Esophagus muscularis mucosa (tissue), 4 donors: ENCODE measurements around the gene CD19.

ENCODE experiments used
- CTCF ChIP-seq, 3 experiments: fragments of 200-600 bp in 2 of 3; fragments of 450-650 bp in 1 of 3; sonication (generic) in 2 of 3; IDR thresholded peaks; one replicate each; pipeline ENCODE4 v1.5.1; 2017 to 2019; ENCODE audit warnings: antibody characterized with exemption in 3 of 3, mild to moderate bottlenecking in 2 of 3, moderate library complexity in 1 of 3
- EP300 ChIP-seq: sonication (generic); formaldehyde crosslinking; IDR thresholded peaks from one replicate; pipeline ENCODE4 v1.6.1; 2017; ENCODE audit warnings: antibody characterized with exemption
- POLR2A ChIP-seq: fragments of 450-650 bp; IDR thresholded peaks from one replicate; pipeline ENCODE4 v1.6.1; 2017; ENCODE audit warnings: antibody characterized with exemption, moderate library complexity, mild to moderate bottlenecking, low read depth
- POLR2AphosphoS5 ChIP-seq, 2 donors: sonication (generic); formaldehyde crosslinking; IDR thresholded peaks; one replicate each; pipeline ENCODE4 v1.6.1; 2017; ENCODE audit warnings: antibody characterized with exemption in 2 of 2

- no peak for TF ChIP-seq CTCF (IDR thresholded peaks at IDR 0.05)
- no peak for TF ChIP-seq EP300
- TF ChIP-seq POLR2A, result no peak
- no peak for TF ChIP-seq POLR2AphosphoS5 (IDR thresholded peaks at IDR 0.05)
Observed at GRCh38 chr16:28904828-28905227, 26.9 kb upstream of the CD19 start.
